ENCODE results near the gene GNAO1. TPM values are rescaled to one million over a fixed set of nuclear protein-coding genes. Genes with fewer than 3 reads are reported as not detected.
A peak's percentile ranks its signal among the peaks of the same experiment; 100 is the strongest.

GNAO1 gene
- polyA plus RNA-seq, 3 donors, result not detected

DNA sequence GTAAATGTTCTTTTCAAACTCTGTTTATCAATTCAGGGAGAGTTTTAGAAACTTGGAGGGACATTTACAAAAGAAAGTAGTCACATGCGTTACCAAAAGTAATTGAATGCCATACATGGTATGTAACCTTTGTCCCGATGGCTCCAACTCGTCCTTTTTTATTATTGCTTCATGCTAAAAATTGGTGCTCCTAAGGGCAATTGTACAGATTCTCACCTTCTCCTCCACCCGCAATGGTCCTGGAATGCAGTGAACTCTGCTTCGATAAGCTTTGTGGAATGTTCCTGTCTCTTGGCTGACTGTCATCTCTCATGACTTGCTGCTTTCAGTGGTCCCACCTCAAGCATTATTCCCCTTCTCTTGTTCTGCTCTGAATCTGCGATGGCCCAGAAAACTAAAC lies 20.9 kb downstream of the GNAO1 start:
- intact Hi-C loops (cut with micrococcal nuclease), result no loop called here
- H3K27me3 ChIP-seq (ENCODE audit: control insufficient read depth in 2 of 2, insufficient read depth in 2 of 2, low read length in 2 of 2), result no peaks in the 10 kb centered on the region
- H3K27ac Mint-ChIP-seq, result peak overlapping the region in 1 of 7 donors; percentile 24
- no peak for DNase-seq
- H3K4me2 ChIP-seq (replicated peaks; ENCODE audit: extremely low read depth, low read length, poor library complexity, severe bottlenecking), result no peak overlapping the region
- peaks cover 3 to 10% (median 7%) of the 10 kb centered on the region in 3 donors for H3K27me3 Mint-ChIP-seq (ENCODE audit: low read depth in 3 of 3)
- H4K20me1 ChIP-seq (ENCODE audit: insufficient read depth, low read length), result no peaks in the 10 kb centered on the region
- H3K4me3 Mint-ChIP-seq, result no peak overlapping the region
- peaks cover 11 to 14% of the 10 kb centered on the region in 2 donors for H3K4me1 ChIP-seq (ENCODE audit: control insufficient read depth in 1 of 2, insufficient read depth in 2 of 2, low read length in 2 of 2)
- no peaks in the 10 kb centered on the region for H3K79me2 ChIP-seq (ENCODE audit: insufficient read depth, low read length)
- WGBS (ENCODE audit: insufficient coverage), result 60% methylated on average over 1 of the region's 6 CpGs
- TF ChIP-seq, protein P1, sequence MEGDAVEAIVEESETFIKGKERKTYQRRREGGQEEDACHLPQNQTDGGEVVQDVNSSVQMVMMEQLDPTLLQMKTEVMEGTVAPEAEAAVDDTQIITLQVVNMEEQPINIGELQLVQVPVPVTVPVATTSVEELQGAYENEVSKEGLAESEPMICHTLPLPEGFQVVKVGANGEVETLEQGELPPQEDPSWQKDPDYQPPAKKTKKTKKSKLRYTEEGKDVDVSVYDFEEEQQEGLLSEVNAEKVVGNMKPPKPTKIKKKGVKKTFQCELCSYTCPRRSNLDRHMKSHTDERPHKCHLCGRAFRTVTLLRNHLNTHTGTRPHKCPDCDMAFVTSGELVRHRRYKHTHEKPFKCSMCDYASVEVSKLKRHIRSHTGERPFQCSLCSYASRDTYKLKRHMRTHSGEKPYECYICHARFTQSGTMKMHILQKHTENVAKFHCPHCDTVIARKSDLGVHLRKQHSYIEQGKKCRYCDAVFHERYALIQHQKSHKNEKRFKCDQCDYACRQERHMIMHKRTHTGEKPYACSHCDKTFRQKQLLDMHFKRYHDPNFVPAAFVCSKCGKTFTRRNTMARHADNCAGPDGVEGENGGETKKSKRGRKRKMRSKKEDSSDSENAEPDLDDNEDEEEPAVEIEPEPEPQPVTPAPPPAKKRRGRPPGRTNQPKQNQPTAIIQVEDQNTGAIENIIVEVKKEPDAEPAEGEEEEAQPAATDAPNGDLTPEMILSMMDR (IDR thresholded peaks at IDR 0.05), result no peak
- H3K27ac ChIP-seq (ENCODE audit: low read depth in 1 of 2, low read length in 2 of 2), result no peak overlapping the region
- no peaks in the 10 kb centered on the region for H3K9me3 Mint-ChIP-seq
- H3K4me1 Mint-ChIP-seq, result peaks cover 13% of the 10 kb centered on the region
- no peak overlapping the region for H3K9ac ChIP-seq (ENCODE audit: insufficient read depth, low read length, poor library complexity, severe bottlenecking)
- H3K36me3 ChIP-seq (replicated peaks in 1 of 2; ENCODE audit: control insufficient read depth in 1 of 2, insufficient read depth in 2 of 2, low read length in 2 of 2), result no peaks in the 10 kb centered on the region
- H3K4me3 ChIP-seq (replicated peaks in 1 of 3; ENCODE audit: low read depth in 2 of 3, low read length in 3 of 3), result no peak overlapping the region
- H3K9me3 ChIP-seq (replicated peaks in 1 of 2; ENCODE audit: control insufficient read depth in 1 of 2, insufficient read depth in 1 of 2, low read length in 2 of 2), result no peaks in the 10 kb centered on the region
- peak overlapping the region; percentile 62 for H2AFZ ChIP-seq (ENCODE audit: insufficient read depth, low read depth, low read length, poor library complexity, severe bottlenecking)
- H3K36me3 Mint-ChIP-seq, result no peaks in the 10 kb centered on the region

- no peak overlapping the region for H3K4me3 Mint-ChIP-seq
- Histone ChIP-seq H3K79me2 (ENCODE audit: insufficient read depth, low read length) (no peaks in the 10 kb centered on the region), H3K4me3 (replicated peaks in 1 of 3; ENCODE audit: low read depth in 2 of 3, low read length in 3 of 3) (no peak overlapping the region), H3K27me3 (ENCODE audit: control insufficient read depth in 2 of 2, insufficient read depth in 2 of 2, low read length in 2 of 2) (peaks cover 0 to 3% of the 10 kb centered on the region in 2 donors), H3K9ac (ENCODE audit: insufficient read depth, low read length, poor library complexity, severe bottlenecking) (no peak overlapping the region), H3K9me3 (replicated peaks in 1 of 2; ENCODE audit: control insufficient read depth in 1 of 2, insufficient read depth in 1 of 2, low read length in 2 of 2) (no peaks in the 10 kb centered on the region), H2AFZ (ENCODE audit: insufficient read depth, low read depth, low read length, poor library complexity, severe bottlenecking) (no peak overlapping the region), H3K36me3 (replicated peaks in 1 of 2; ENCODE audit: control insufficient read depth in 1 of 2, insufficient read depth in 2 of 2, low read length in 2 of 2) (no peaks in the 10 kb centered on the region), H4K20me1 (ENCODE audit: insufficient read depth, low read length) (no peaks in the 10 kb centered on the region), H3K4me2 (replicated peaks; ENCODE audit: extremely low read depth, low read length, poor library complexity, severe bottlenecking) (no peak overlapping the region), H3K4me1 (ENCODE audit: control insufficient read depth in 1 of 2, insufficient read depth in 2 of 2, low read length in 2 of 2) (peaks cover 9 to 12% of the 10 kb centered on the region in 2 donors), H3K27ac (ENCODE audit: low read depth in 1 of 2, low read length in 2 of 2) (no peak overlapping the region)
- intact Hi-C loops (cut with micrococcal nuclease), result no loop called here
- WGBS (ENCODE audit: insufficient coverage), result no CpG with 5 or more reads among the region's 2 CpGs
- no peak for DNase-seq
- H3K27ac Mint-ChIP-seq, result no peak overlapping the region
- TF ChIP-seq, protein P1 (IDR thresholded peaks at IDR 0.05), result no peak
- peaks cover 15% of the 10 kb centered on the region for H3K4me1 Mint-ChIP-seq
- peaks cover 0 to 2% (median 0%) of the 10 kb centered on the region in 7 donors for H3K9me3 Mint-ChIP-seq
- peaks cover 5 to 7% (median 7%) of the 10 kb centered on the region in 3 donors for H3K27me3 Mint-ChIP-seq (ENCODE audit: low read depth in 3 of 3)
- no peaks in the 10 kb centered on the region for H3K36me3 Mint-ChIP-seq
These were observed 30.7 kb downstream of the GNAO1 start for GRCh38 chr16:56221995-56222394.

Measured in CD14-positive monocyte (primary cell).